Tongue (tissue), 2 donors: Measurements from ENCODE around the gene COPA. TPM values are rescaled to one million over a fixed set of nuclear protein-coding genes. Genes with fewer than 3 reads are reported as not detected.
"Not testable (repeated sequence)": the region's sequence is repeated elsewhere in the genome, so short reads cannot be mapped to it uniquely, and the experiment has no call there.

Experiments used
- DNase-seq: peaks from one replicate; pipeline ENCODE4 v3.0.0-alpha.2; 2015
- total RNA-seq: library from RNA; depleted of rRNA; stranded (reverse); fragments of >200 nt; gene quantifications from one replicate; pipeline ENCODE4 v1.2.3, GENCODE V29; 2014

Gene COPA
- total RNA-seq, result 144 TPM

DNA sequence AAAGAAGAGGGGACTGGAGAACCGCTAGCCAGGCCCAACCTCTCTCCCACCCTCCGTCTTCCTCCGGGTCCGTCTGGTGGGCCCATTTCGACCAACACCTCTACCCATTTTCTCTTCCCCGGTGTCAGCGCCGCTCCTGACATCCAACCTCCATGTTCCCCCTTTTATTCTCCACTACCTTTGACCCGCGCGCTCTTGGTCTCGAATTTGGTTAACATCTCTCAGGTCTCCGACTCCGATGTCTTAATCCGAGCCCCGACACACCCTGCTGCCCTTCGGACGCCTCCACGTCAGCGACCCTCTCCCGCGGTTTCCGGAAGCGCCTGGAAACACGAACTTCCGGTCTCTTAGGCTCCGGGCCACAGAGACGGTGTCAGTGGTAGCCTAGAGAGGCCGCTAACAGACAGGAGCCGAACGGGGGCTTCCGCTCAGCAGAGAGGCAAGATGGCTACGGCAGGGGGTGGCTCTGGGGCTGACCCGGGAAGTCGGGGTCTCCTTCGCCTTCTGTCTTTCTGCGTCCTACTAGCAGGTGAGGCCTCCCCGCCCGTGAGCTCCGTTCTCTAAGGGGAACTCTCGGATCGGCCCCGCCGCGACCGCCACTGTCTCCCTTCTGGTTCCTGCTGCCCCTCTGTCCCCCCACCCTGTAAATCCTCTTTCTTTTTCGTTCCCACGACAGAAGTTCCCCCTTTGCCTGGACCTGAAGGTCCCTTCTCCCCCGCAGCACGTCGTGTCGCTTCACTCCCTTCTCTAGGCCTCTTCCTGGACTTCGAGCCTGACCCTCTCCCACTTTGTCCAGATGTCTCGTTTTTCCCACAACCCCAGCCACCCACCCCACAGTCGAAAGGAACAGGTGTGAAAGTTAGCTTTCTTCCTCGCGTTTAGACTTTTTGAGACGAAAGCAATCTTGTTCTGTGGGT is at the start of gene COPA, which contains the start of gene NCSTN:
Gene COPA (minus strand): TSS at position 298 of the 917 bp plus-strand sequence. CDS start 80 bp downstream, at position 218.
Gene NCSTN (plus strand): TSS at position 431 of the 917 bp plus-strand sequence. CDS start 14 bp downstream, at position 445.
- DNase-seq, result peak; percentile 98

DNA sequence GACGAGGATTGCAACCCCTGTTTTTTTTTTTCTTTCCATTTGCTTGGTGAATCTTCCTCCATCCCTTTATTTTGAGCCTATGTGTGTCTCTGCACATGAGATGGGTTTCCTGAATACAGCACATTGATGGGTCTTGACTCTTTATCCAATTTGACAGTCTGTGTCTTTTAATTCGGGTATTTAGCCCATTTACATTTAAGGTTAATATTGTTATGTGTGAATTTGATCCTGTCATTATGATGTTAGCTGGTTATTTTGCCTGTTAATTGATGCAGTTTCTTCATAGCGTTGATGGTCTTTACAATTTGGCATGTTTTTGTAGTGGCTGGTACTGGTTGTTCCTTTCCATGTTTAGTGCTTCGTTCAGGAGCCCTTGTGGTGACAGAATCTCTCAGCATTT is 45.4 kb upstream of the COPA start:
- DNase-seq, result not testable (repeated sequence)

DNA sequence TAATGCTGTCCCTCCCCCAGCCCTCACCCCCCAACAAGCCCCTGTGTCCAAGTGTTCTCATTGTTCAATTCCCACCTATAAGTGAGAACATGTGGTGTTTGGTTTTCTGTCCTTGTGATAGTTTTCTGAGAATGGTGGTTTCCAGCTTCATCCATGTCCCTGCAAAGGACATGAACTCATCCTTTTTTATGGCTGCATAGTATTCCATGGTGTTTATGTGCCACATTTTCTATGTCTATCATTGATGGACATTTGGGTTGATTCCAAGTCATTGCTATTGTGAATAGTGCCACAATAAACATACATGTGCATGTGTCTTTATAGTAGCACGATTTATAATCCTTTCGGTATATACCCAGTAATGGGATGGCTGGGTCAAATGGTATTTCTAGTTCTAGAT is 41.8 kb upstream of the COPA start:
- not testable (repeated sequence) for DNase-seq

DNA sequence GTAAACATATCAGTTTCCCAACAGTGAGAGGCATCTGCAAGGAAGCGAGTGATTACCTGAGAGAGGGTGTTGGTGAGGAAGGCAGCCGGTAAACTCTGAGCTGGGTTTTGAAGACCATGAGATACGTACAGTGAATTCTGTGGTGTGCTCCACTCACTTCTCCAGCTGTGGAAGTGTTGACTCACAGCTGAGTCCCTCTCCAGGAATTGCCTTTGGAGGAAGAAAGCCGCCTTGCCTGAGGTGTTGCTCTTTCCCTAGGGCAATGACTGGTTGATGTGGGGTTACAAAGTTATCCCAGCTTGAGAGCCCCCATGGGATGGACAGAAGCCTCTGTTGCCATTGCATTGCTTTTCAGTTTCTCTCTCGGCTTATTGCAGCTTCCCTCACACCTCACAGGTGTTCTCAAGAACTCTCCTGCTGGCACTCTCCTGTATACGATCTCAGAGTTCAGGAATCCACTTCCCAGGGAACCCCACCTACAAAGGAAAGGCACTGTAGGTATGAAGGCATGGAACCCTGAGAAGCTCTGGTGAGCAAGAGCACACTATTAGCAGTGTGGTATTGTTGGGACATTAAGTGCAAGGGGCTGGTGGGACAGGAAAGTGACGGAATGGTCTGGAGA is 34.6 kb upstream of the COPA start:
- DNase-seq, result no peak

DNA sequence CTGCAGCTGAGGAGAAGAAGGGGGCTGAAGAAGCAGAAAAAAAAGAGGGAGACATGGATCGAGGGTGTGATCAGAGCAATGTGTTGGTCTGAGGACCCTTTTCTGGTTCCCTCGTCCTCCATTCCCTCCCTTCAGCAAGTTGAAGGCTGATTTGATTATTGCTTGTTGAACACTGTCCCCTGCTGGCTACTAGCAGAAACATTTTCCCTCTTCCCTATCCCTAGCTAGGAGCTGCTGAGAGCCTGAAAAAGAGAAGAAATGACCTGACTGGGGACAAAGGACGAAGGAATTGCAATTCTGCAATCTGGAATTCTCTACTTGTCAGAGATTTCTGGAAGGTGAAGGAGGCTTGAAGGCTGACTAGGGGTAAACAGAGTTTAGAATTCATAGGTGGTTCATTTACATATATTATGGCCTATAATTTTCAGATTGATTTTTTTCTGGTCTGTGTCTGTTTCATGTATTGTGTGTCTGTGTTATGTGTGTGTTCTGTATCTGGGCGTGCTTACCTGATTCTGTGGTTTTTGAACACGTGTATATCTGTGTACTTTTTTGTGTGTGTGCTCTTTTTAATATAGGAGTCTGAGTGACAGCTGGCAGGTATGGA is 33.6 kb upstream of the COPA start:
- peak; percentile 89 for DNase-seq

DNA sequence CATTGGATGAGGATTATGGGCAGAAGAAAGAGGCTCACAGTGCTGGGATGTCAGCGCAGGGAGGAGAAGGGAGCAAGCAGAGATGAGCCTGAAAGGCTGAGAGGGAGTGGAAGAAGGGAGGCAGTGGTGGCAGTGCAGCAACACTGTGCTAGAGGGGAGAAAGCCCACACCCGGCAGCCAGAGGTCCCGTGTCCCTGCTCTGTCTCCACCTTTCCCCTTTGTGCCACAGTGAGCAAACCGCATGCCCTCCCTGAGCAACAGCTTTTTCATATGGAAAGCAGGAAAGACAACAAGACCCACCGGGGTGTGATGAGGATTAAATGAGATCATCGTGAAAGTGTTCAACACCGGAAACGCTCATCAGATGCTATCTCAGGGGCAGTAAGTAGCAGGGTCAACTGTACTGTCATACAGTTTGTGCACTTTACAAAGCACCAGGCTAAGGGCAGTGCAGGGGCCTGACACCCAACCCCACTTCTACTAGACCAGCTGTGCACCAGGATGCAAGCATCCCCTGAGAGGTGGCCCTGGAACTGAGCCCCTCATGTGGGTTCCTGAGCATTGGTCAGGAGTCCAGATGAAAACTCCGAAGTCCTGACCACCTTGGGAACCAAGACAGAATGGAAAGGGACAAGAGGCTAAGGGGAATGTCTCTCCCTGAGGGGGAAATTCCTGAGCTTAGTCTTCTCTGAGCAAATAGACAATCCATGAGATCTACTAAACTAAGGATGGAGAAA is 32.9 kb upstream of the COPA start:
- DNase-seq, result no peak

DNA sequence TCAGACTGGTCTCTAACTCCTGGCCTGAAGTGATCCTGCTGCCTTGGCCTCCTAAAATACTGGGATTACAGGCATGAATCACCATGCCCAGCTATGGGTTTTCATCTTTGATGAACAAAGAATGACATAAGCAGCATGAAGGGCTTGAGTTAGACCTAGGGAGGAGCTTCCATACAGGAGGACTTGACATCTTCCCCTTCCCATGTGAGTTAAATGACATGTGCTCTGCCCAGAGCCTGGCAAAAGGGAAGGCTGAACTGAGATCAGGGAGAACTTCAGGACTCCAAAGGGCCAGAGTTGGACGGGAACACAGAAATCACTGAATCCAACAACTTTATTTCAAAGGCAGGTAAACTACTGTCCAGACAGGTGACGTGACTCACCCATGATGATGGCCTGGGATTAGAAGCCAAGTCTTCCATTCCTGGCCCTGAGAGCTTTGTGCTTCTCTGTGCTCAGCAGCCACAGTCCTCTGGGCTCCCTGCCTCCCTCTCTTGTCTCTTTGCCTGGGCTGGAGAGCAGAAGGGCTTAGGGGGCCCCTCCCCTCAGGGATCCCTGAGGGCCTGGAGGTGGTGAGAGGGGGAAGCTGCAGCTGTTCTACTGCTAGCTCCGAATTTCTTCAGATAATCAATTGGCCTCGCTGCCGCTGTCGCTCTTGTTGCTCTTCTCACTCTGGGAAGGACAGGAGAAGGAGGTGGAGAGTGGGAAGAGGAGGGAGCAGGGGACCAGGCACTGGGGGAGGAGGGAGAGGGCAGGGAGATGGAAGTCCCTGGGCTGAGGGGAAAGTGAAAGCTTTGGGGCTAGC is 31.5 kb upstream of the COPA start:
- DNase-seq, result peak; percentile 95

DNA sequence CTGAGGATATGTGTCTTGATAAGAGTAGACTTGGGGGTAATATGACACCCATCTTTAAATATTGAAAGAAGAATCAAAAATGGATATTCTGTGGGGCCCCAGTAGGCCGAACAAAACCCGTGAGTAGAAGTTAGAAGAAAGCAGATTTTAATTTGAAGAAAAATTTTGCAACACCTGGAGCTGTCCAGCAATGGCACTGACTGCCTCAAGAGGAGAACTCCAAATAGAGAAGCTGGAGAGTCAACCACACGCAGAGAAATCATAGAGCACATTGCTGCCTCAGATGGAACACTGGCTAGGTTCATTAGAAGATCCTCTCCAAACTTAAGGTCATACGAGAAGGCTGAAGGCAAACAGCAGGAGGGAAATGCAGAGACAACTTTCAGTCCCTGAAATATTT is 30.6 kb upstream of the COPA start:
- no peak for DNase-seq

DNA sequence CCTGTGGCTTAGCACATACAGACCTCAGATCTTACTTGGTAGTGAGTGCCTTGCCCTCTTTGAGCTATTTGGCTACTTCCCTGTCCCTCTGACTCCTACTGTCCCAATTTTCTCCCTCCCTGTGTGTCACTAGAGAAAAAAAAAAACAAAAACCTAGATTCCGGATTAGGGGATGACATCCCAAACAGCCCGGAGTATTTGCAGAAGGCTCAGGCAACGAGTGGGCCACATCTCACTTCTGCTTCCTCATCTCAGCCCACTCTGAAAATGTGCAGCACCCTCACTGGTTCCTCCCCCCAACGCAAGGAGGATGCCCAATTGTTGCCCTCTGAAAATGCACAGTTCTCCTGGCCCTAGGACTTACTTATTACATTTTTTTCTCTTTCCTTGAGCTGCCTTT is 28.7 kb upstream of the COPA start:
- DNase-seq, result no peak

DNA sequence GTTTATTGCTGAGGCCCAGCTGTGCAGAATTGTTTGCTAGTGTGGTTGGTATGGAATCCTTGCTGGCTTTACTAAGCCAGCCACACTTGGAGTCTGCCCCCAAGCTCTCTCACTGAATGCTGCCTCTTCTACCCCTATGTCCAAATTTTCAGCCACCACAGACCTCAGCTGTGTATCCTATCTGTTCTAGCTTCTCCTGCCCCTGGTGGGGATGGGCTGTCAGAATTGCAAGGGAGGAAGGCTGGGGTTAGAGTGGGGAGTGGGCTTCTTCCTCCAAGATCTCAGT is 28.2 kb upstream of the COPA start:
- DNase-seq, result no peak

DNA sequence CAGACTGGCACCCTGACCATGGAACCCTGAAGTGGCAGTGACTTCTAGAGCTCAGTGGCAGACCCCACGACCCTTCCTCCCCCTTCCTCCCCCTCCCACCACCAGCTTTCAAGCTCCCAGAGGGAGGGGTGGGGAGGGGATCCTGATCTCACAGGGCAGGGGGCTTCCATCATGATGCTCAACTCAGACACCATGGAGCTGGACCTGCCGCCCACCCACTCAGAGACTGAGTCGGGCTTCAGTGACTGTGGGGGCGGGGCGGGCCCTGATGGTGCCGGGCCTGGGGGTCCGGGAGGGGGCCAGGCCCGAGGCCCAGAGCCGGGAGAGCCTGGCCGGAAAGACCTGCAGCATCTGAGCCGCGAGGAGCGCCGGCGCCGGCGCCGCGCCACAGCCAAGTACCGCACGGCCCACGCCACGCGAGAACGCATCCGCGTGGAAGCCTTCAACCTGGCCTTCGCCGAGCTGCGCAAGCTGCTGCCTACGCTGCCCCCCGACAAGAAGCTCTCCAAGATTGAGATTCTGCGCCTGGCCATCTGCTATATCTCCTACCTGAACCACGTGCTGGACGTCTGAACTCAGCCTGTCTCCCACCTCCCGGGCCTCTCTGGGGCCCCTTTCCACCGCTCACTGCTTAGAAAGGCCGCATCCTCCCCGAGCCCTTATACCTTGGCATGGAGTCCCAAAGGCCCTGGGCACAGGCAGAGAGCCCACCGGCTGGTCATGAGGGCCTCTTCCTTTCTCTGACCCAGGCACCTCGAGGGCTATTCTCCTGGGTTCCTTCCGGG is 27.7 kb upstream of the COPA start:
- DNase-seq, result no peak

DNA sequence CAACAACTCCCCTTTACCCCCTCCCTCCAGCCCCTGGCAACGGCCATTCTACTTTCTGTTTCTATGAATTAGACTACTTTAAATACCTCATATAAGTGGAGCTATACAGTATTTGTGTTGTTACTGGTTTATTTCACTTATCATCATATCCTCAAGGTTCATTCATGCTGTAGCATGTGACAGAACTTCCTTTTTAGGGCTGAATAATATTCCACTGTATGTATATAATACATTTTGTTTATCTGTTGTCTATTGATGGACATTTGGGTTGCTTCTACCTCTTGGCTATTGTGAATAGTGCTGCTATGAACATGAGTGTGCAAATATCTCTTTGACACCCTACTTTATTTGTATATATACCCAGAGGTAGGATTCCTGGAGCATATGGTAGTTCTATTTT is 26.0 kb upstream of the COPA start:
- no peak for DNase-seq

DNA sequence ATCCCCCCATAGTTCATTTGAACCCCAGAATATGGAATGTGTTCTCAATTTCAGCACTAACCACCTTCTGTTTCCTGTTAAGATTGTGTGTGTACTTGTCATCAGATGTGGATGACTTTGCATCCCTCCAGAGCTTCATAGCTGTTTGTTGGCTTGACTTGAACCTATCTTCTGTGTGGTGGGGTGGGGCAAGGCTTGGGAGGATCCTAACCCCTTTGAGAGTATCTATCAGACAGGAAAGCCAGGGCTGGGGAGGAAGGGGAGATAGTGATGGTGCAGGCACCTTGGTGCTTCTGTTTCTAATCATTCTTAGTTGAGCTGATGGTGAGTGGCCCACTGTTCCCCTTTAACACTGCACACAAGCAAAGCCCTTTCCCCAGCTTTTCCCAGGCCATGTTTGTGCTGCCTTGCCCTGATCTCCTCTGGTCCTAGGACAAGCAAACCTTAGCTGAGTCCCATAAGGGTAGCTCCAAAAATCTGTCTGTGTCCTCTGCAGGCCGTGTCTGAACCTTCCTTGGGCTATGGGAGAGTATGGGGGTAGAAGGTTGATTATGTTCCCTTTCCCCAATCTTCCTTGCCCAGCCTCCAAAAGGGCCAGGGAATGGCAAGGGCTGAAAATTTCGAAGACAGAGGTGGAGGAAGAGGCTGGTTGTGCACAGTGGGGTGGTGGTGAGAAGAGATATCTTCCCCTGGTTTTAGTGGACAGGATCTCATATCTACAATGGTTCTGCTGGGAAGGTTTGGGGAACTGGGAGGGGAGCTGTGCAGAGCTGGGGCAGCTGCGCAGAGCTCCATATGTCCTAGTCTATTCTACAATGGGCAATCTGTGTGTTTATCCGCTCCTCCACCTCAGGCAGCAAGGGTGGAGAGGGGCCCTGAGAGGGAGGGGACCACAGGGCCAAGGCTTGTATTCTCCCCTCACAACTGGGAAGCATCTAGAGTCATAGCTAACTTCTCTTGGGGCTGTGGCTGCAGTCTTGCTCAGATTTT is 25.2 kb upstream of the COPA start:
- no peak for DNase-seq

DNA sequence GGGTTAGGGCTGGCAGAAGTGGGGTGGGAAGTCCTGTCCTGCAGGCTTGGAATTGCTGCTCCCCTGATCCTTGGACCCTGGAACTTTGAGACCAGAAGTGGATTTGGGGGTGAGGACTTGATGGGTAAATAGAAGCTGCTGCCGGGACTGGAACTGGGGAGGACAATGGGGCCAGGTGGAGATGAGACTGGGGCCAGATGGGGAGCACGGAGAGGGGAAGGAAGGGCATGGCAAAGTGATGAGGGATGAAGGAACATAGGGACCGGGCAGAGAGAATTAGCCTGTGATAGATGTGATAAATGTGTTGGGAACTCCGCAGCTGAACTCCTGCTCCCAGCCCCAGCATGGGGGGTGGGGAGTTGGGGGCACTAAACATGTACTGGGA is 24.5 kb upstream of the COPA start:
- no peak for DNase-seq

DNA sequence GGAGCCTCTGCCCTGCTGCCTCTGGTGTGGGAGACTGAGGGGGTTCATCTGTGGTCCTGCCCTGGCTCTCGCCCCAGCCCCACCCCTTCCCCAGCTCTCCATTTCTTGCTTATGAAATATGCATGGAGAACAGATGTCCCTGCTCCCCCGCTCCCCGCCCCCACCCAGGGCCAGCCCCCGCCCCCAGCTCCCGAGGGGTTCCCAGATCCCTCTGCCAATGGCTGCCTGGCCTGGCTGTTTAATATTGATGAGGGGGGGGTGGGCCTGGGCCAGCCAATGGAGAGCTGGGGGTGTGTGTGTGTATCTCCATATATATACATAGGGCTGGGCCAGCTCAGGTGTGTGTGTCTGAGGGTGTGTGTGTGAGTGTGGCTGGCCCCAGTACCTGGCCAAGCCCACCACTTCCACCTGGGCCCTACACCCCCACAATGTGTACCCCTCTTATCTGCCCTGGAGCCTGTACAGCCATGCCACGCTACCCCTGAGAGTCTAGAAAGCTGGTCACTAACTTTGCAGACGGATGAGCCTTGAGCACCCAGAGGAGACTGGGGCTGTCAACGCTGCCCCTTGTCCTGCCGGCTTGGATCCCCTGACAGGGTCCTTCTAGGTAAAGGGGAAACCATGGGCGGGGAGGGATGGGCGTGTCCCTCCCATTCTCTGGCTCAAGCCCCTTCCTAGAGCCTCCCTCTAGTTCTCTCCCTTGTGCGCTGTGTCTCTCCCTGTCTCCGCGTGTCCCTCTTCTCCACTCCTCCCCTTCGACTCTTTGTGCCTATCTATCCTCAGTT is 23.9 kb upstream of the COPA start, which contains the start of gene NHLH1:
Gene NHLH1 (plus strand): TSS at position 341 of the 785 bp plus-strand sequence. CDS start 3,661 bp downstream, outside the sequence.
- peak; percentile 87 for DNase-seq

DNA sequence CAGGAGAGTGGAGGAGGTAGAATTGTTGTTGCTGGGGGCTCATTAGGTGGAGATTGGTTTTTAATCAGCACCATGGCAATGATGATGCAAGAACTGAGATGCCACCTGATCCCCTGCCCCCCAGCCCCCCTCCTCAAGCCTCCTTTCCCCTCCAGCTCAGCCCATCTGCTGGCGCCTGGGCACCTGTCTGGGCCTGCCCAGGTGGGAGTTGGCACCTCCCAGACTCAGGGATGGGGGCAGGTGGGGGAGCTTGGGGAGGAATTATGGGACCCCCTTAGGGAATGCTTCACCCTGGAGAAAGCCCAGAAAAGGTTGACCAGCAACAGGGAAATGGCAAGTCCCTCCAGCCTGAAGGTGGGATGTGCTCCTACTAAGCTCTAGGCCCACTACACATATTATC is 22.3 kb upstream of the COPA start:
- no peak for DNase-seq

DNA sequence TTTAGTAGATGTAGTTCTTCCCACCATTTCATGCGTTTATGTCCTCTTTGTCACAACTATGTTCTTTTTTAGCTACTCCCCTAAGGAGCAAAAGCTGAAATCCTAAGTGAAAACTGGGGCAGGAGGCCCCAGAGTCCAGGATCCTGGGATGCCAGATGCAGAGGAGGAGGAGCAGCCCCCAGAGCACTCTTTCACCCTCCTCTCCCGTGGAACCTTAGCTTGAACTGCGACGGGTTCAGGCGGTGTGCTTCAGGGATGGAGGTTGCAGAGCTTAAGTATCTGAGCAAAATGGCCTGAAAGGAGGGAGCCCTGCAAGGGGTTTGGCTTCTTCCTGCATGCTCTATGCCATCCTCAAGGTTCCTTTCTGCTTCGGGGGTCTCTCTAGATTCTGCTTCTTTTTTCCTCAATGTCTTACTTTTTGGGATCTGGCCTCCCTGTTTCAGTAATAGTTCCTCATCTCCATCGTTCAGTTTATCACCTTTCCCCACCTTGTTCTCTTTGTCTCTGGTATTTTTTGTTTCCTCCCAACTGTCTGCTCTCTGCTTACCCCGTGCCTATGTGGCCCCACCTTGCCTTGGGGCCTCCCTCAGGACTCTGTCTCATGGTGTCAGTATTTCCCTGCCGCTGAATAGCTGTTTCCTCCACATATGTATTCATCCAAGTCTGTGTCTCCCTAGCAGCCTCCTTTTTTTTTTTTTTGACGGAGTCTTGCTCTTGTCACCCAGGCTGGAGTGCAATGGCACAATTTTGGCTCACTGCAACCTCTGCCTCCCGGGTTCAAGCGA is 21.1 kb upstream of the COPA start:
- no peak for DNase-seq

DNA sequence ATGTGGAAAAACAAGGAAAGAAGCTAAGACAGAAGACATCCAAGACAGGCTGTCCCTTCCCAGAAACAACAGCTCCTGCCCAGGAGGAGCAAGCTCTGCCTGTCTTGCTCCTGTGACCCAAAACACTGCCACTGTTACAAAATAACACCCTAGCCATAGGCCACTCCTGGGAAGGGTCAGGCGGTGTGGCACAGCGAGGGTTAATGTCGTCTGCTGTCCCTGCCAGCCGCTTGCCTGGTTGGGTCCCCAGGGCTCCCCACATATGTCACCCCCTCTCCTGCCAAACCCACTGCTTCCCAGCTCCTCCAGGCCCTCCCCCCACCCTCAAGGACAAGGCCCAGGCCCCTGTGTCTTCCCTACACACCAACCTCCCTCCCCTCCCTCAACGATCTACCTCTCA is 20.0 kb upstream of the COPA start:
- no peak for DNase-seq
